ENCODE measurements around the gene ATP6V0D1. TPM values are rescaled to one million over a fixed set of nuclear protein-coding genes. Genes with fewer than 3 reads are reported as not detected.
A peak's percentile ranks its signal among the peaks of the same experiment; 100 is the strongest.
"Not testable (repeated sequence)": the region's sequence is repeated elsewhere in the genome, so short reads cannot be mapped to it uniquely, and the experiment has no call there.

The ATP6V0D1 gene
- total RNA-seq, 2 experiments from 2014 or later = 16.3 to 17.3 TPM

DNA sequence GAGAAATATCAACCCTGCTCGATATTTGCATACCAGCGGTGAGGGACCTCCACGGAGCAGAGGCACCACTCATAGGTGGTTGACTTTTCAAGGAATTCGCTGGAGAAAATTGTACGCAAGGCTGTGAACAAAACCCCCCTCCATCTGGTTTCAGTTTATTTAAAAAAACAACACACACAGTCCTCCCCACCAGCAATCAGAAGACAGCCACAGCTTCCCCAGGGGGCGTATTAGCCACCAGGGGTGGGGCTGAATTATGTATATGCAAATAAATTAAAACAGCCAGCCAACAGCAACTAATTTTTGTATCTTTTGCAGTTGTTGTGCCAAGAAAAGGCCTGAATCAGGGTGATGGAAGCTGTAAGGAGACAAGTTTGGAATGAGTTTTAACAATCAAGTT lies 55.9 kb downstream of the ATP6V0D1 start:
- intact Hi-C loops (cut with DNase I, micrococcal nuclease) = no loop called here
- DNase-seq (no peak), ATAC-seq (no peak)
- ChIA-PET CTCF (interaction anchor here (1.0 to 2.0 kb wide), 2 partner anchors 23 to 41 kb away, joined by 3 to 4 read pairs; no protein-coding TSS in a partner anchor), POLR2A (no interaction called here)
- H3K4me1 Mint-ChIP-seq = no peaks in the 10 kb centered on the region
- H3K36me3 Mint-ChIP-seq (ENCODE audit: low read depth) = no peaks in the 10 kb centered on the region
- no peak overlapping the region for H3K27ac Mint-ChIP-seq
- peaks cover 30% of the 10 kb centered on the region for H3K27me3 Mint-ChIP-seq
- no peaks in the 10 kb centered on the region for H3K9me3 Mint-ChIP-seq (ENCODE audit: low read depth)
- H3K4me3 Mint-ChIP-seq = no peak overlapping the region

DNA sequence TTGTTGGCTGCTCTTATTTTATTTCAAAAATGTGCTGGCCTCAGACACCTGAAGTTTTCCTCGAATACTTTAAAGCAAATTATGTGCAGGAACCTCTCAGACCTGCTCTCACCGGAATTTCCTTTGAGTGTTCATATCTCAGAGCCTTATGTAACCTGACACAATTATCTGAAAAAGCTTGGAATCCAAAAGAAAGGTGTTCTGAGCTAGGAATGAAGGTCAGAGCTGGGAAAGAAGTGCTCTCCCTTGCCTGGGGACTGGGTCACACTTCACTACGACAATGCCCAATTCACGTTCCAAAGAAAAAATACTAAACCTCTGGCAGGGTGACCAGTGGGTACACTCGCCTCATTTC lies 56.7 kb downstream of the ATP6V0D1 start:
- POLR2A ChIA-PET = no interaction called here

DNA sequence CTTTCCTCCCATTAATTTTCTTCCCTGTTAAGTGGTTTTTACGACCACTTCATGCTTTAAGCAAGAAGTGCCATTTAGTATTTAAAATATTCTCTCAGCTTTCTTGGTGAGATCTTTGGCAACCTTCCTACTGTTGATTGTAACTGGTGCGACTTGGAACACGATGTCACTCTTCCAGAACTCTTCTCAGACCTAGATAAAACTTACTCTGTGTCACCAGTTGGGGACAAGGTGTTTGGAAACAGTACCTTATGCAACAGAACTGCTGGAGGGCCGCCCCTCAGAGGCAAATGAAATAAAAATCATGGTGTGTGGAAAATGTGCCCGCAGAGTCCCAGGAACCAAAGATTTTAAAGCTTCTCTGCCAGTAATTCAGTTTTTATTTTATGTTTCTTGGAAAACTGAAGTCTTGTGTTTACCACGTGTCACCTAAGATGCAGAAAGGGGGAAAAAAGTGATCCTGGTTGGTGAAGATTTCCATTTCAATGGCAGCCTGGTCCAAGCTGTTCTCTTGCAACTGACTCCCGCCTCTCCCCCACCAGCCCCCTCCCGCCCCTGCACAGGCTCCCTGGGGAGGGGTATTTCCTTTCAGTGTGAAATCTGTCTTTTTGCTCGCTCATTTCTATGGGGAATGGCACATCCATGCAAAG lies 57.2 kb downstream of the ATP6V0D1 start:
- H3K9me3 Mint-ChIP-seq (ENCODE audit: low read depth) = no peaks in the 10 kb centered on the region
- no peaks in the 10 kb centered on the region for H3K36me3 Mint-ChIP-seq (ENCODE audit: low read depth)
- ChIA-PET CTCF (interaction anchor here (0.7 to 1.5 kb wide), 4 partner anchors 24 to 157 kb away, joined by 3 to 8 read pairs (median 4); no protein-coding TSS in a partner anchor), POLR2A (no interaction called here)
- ATAC-seq (no peak), DNase-seq (no peak)
- H3K4me1 Mint-ChIP-seq = no peaks in the 10 kb centered on the region
- no peak overlapping the region for H3K4me3 Mint-ChIP-seq
- H3K27me3 Mint-ChIP-seq = peaks cover 24% of the 10 kb centered on the region
- H3K27ac Mint-ChIP-seq = no peak overlapping the region
- intact Hi-C loops (cut with DNase I, micrococcal nuclease) = no loop called here

More for the DNA sequence above, 56.7 kb downstream of the ATP6V0D1 start:
- H3K4me1 Mint-ChIP-seq = no peaks in the 10 kb centered on the region
- intact Hi-C loops (cut with DNase I, micrococcal nuclease) = no loop called here
- CTCF ChIA-PET = interaction anchor here (0.7 to 1.5 kb wide), 2 partner anchors 25 to 41 kb away, joined by 3 to 8 read pairs; no protein-coding TSS in a partner anchor
- H3K27ac Mint-ChIP-seq = no peak overlapping the region
- no peaks in the 10 kb centered on the region for H3K36me3 Mint-ChIP-seq (ENCODE audit: low read depth)
- no peak overlapping the region for H3K4me3 Mint-ChIP-seq
- no peak for DNase-seq
- peaks cover 28% of the 10 kb centered on the region for H3K27me3 Mint-ChIP-seq
- no peak for ATAC-seq
- no peaks in the 10 kb centered on the region for H3K9me3 Mint-ChIP-seq (ENCODE audit: low read depth)

DNA sequence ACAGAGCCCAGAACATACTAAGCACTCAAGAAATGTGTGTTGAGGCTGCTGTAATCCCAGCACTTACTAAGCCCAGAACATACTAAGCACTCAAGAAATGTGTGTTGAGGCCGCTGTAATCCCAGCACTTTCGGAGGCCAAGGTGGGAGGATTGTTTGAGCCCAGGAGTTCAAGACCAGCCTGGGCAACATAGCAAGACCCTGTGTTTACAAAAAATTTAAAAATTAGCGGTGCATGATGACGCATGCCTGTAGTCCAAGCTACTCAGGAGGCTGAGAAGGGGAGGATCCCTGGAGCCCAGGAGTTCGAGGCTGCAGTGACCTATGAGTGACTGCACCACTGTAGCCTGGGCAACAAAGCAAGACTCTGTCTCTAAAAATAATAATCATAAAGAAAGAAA lies 57.9 kb downstream of the ATP6V0D1 start:
- H3K4me1 Mint-ChIP-seq = no peaks in the 10 kb centered on the region
- H3K27me3 Mint-ChIP-seq = peaks cover 21% of the 10 kb centered on the region
- no peak overlapping the region for H3K27ac Mint-ChIP-seq
- POLR2A ChIA-PET = no interaction called here
- DNase-seq (no peak), ATAC-seq (no peak)
- H3K9me3 Mint-ChIP-seq (ENCODE audit: low read depth) = no peaks in the 10 kb centered on the region
- no peaks in the 10 kb centered on the region for H3K36me3 Mint-ChIP-seq (ENCODE audit: low read depth)
- no peak overlapping the region for H3K4me3 Mint-ChIP-seq
- CTCF ChIA-PET = interaction anchor here (1.0 to 1.2 kb wide), 2 partner anchors 25 to 157 kb away, joined by 3 to 4 read pairs; no protein-coding TSS in a partner anchor
- intact Hi-C loops (cut with DNase I, micrococcal nuclease) = no loop called here

DNA sequence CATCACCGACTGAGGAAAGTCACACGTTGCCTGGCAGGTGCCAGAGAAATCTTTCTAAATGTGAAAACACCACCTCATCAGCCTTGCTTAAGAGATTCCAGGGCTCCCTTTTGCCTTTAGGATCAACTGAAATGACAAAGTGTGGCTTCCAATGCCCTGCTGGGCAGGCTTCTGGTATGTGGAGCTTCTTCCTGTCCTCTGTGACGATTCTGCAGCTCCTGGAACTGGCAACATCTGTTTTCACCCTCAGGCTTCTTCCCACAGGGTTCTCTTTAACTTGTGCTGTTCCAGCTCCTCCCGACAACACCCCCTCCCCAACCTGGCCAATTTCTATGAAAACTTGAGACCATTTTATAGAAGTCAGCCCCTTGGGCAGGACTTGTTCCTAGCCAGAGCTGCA lies 59.9 kb downstream of the ATP6V0D1 start:
- DNase-seq = no peak
- POLR2A ChIA-PET = no interaction called here
- H3K27me3 Mint-ChIP-seq = peaks cover 19% of the 10 kb centered on the region
- no peaks in the 10 kb centered on the region for H3K9me3 Mint-ChIP-seq (ENCODE audit: low read depth)
- no peaks in the 10 kb centered on the region for H3K36me3 Mint-ChIP-seq (ENCODE audit: low read depth)
- no peak for ATAC-seq
- intact Hi-C loops (cut with DNase I, micrococcal nuclease) = no loop called here
- no peak overlapping the region for H3K4me3 Mint-ChIP-seq
- CTCF ChIA-PET = interaction anchor here (0.7 to 1.6 kb wide), 4 partner anchors 9 to 71 kb away, joined by 3 to 4 read pairs (median 4); no protein-coding TSS in a partner anchor
- peaks cover 3% of the 10 kb centered on the region for H3K4me1 Mint-ChIP-seq
- no peak overlapping the region for H3K27ac Mint-ChIP-seq

DNA sequence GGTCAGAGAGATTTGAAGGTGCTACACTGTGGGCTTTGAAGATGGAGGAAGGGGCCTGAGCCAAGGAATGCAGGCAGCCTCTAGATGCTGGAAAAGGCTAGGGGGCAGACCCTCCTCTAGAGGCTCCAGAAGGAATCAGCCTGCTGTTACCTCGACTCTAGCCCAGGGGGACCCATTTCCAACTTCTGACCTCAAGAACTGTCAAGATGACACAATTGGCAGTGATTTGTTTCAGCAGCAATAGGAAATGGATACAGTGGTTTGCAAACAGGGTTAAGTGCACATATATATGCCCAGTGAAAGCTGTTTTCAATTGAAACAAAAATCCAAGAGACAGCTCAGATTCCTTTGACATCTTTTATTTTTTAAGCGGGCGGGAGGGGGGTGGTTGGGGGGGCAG lies 61.0 kb downstream of the ATP6V0D1 start:
- no peak for DNase-seq
- CTCF ChIA-PET = interaction anchor here (1.6 kb wide), 1 partner anchor 8 kb away, joined by 3 read pairs; no protein-coding TSS in a partner anchor
- no peak for ATAC-seq
- no peak overlapping the region for H3K4me3 Mint-ChIP-seq
- intact Hi-C loops (cut with DNase I, micrococcal nuclease) = loop anchor here in 1 of 2 experiments (10.0 kb wide), 1 partner anchor 445 kb away; no protein-coding TSS in a partner anchor
- no peaks in the 10 kb centered on the region for H3K9me3 Mint-ChIP-seq (ENCODE audit: low read depth)
- POLR2A ChIA-PET = no interaction called here
- H3K27ac Mint-ChIP-seq = no peak overlapping the region
- H3K27me3 Mint-ChIP-seq = peaks cover 20% of the 10 kb centered on the region
- H3K36me3 Mint-ChIP-seq (ENCODE audit: low read depth) = no peaks in the 10 kb centered on the region
- H3K4me1 Mint-ChIP-seq = peaks cover 5% of the 10 kb centered on the region

DNA sequence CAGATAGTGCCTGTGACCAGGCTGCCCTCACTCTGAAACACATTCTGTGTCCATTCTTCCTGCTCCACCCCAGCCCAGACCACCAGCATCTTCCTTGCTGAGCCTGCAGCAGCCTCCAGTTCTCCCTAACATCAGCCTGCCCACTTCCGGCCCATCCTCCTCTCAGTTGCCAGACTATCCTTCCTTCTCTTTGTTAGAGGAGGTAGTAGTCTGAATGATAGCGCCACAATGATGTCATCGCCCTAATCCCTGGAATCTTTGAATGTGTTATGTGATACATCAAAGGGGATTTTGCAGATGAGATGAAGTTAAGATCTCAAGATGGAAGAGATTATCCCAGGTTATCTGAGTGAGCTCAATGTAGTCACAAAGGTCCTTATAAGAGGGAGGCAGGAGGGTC lies 61.5 kb downstream of the ATP6V0D1 start:
- Mint-ChIP-seq H3K27ac (no peak overlapping the region), H3K9me3 (ENCODE audit: low read depth) (no peaks in the 10 kb centered on the region), H3K4me1 (peaks cover 5% of the 10 kb centered on the region), H3K27me3 (peaks cover 20% of the 10 kb centered on the region), H3K4me3 (no peak overlapping the region), H3K36me3 (ENCODE audit: low read depth) (no peaks in the 10 kb centered on the region)
- intact Hi-C loops (cut with DNase I, micrococcal nuclease) = loop anchor here in 1 of 2 experiments (10.0 kb wide), 1 partner anchor 445 kb away; no protein-coding TSS in a partner anchor
- CTCF ChIA-PET = no interaction called here
- ATAC-seq (no peak), DNase-seq (no peak)
- POLR2A ChIA-PET = no interaction called here

DNA sequence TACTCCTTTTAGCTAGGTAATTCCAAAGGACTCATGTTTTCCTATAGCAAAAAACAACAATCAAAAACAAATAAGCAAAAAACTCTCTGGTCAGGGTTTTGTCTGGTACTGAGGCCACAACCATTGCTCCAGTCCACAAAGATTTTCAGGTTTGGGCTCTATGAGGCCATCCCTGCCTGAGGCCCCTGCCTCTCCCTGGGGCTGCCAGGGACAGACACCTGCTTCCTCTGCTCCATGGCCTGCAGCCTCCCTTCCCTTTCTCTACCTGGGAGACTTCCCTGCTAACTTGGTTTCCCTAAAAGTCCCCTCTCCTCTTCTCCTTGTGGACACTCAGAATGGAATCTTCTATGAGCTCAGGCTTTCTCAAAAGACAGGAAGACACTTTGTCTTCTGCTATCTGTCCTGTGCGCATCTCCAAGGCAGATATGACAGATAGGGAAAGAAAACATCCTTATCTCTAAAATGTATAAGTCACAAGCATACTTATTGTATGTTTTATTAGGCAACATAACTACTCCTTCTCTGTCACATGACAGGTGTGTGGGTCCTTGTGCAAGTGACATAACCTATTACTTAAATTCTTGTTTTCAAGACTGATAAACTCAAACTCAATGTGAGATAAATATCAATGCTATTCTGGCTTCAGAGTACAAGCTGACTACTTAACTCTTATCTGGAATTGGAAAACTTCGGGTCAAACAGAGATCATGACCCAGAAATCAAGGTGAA lies 63.5 kb downstream of the ATP6V0D1 start:
- Mint-ChIP-seq H3K36me3 (ENCODE audit: low read depth) (no peaks in the 10 kb centered on the region), H3K4me1 (peaks cover 5% of the 10 kb centered on the region), H3K9me3 (ENCODE audit: low read depth) (no peaks in the 10 kb centered on the region), H3K27ac (no peak overlapping the region), H3K4me3 (no peak overlapping the region), H3K27me3 (peaks cover 23% of the 10 kb centered on the region)
- POLR2A ChIA-PET = no interaction called here
- DNase-seq (no peak), ATAC-seq (no peak)
- intact Hi-C loops (cut with DNase I, micrococcal nuclease) = loop anchor here in 1 of 2 experiments (10.0 kb wide), 1 partner anchor 443 kb away; no protein-coding TSS in a partner anchor
- CTCF ChIA-PET = interaction anchor here (0.8 to 1.8 kb wide), 10 partner anchors 9 to 174 kb away, joined by 3 to 8 read pairs (median 4); no protein-coding TSS in a partner anchor

DNA sequence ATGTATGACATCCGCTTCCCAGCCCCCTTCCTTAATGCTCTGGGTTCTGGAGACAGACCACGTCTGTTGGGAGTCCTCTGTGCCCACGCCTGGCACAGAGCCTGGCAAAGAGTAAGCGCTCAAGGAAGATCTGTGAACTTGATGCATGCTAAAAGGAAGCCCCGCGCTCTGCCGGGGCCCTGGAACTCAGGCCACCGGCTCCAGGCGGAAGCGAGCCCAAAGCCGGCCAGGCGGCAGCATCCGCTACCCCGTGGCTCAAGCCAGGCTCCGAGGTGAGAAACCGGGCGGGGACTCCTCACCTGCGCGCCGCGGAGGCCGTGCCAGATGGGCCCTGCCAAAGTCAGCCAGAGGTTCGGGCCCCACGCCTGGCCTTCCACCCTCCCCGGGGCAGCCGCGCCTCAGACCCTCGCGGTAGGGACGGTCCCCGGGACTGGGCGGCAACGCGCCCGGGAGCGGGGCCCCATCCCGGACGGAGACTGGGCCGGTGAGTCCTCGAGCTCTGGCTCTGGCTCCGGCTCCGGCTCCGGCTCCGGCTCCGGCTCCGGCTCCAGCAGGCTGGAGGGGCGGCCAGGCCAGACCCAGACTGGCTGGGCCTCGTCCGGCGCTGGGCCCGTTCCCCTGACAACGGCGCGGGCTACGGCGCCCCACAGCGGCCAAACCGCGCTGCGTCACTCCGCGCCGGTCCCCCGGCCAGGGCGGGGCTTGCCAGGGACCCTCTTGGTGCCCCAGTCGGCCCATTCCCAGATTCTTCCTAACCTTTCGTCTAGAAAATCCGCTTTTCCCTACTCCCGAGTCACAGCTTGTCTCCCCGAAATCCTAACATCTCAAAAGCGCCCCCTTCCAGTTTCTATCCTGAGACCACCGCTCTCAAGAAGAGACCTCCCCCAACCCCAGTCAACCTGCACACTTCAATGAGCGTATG lies 64.8 kb downstream of the ATP6V0D1 start, which contains the start of gene ZDHHC1:
Gene ZDHHC1 (minus strand): TSS at position 606 of the 922 bp plus-strand sequence. CDS start 8,702 bp downstream, outside the sequence.
- ChIA-PET CTCF (interaction anchor here (0.6 to 1.5 kb wide), 7 partner anchors 8 to 247 kb away, joined by 3 to 5 read pairs (median 4); no protein-coding TSS in a partner anchor), POLR2A (interaction anchor here (0.7 kb wide), 1 partner anchor 160 kb away, joined by 3 read pairs; no protein-coding TSS in a partner anchor)
- Mint-ChIP-seq H3K4me1 (peaks cover 5% of the 10 kb centered on the region), H3K9me3 (ENCODE audit: low read depth) (no peaks in the 10 kb centered on the region), H3K27me3 (peaks cover 25% of the 10 kb centered on the region), H3K36me3 (ENCODE audit: low read depth) (no peaks in the 10 kb centered on the region), H3K4me3 (peak within 1 kb of the TSS; percentile 64), H3K27ac (peak within 1 kb of the TSS; percentile 43)
- DNase-seq = peak; percentile 71
- ATAC-seq = peak; percentile 93
- intact Hi-C loops (cut with DNase I, micrococcal nuclease) = loop anchor here in 1 of 2 experiments (1.0 to 10.0 kb wide), 2 partner anchors 137 to 441 kb away; partner anchors contain the start of gene PLEKHG4

DNA sequence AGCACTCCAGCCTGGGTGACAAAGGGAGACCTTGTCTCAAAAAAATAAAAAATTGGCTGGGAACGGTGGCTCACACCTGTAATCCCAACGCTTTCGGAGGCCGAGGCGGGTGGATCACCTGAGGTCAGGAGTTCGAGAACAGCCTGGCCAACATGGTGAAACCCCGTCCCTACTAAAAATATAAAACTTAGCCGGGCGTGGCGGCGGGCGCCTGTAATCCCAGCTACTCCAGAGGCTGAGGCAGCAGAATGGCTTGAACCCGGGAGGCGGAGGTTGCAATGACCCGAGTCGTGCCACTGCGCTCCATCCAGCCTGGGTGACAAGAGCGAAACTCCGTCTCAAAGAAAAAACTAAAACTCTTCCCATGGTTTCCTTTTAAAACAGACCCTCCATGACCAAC lies 65.5 kb downstream of the ATP6V0D1 start:
- H3K9me3 Mint-ChIP-seq (ENCODE audit: low read depth); H3K36me3 Mint-ChIP-seq (ENCODE audit: low read depth); ATAC-seq; H3K4me1 Mint-ChIP-seq; H3K27ac Mint-ChIP-seq; DNase-seq: not testable (repeated sequence)
- Mint-ChIP-seq H3K4me3 (peak overlapping the region; percentile 64), H3K27me3 (peaks cover 25% of the 10 kb centered on the region)
- CTCF ChIA-PET = interaction anchor here (0.7 to 1.6 kb wide), 2 partner anchors 13 to 27 kb away, joined by 3 to 6 read pairs; no protein-coding TSS in a partner anchor
- POLR2A ChIA-PET = interaction anchor here (1.2 kb wide), 1 partner anchor 11 kb away, joined by 5 read pairs; no protein-coding TSS in a partner anchor
- intact Hi-C loops (cut with DNase I, micrococcal nuclease) = loop anchor here in 1 of 2 experiments (10.0 kb wide), 1 partner anchor 441 kb away; no protein-coding TSS in a partner anchor

All from activated CD4-positive, alpha-beta T cell treated with anti-CD3 and anti-CD28 coated beads for 36 hours (primary cell).